Stimulated activated naive B cell treated with anti-CD40 and anti-IgM and Interleukin-4, amounts not matched to agents 10 μg/mL and 1 μg/mL and 100 μg/mL, for 72 hours (primary cell): Measurements from ENCODE around the gene ELK3.
A peak's percentile ranks its signal among the peaks of the same experiment; 100 is the strongest.
"Not testable (repeated sequence)": the region's sequence is repeated elsewhere in the genome, so short reads cannot be mapped to it uniquely, and the experiment has no call there.

Experiments
- ATAC-seq, 2 donors: fragments of 150-1000 bp; cut with Tn5 transposase; replicated peaks; 2 replicates each; pipeline ENCODE4 v1.10.0; 2021; ENCODE audit warnings: moderate library complexity in 1 of 2
- DNase-seq: peaks from one replicate; pipeline ENCODE4 v3.0.0; 2021
- H3K27ac Mint-ChIP-seq: one replicate; pipeline ENCODE4 v1.8.0; 2022; ENCODE audit warnings: mild to moderate bottlenecking, mixed read lengths
- H3K27me3 Mint-ChIP-seq, 2 donors: one replicate each; pipeline ENCODE4 v1.8.0; 2022; ENCODE audit warnings: mixed read lengths in 2 of 2
- H3K36me3 Mint-ChIP-seq, 2 donors: one replicate each; pipeline ENCODE4 v1.8.0; 2022; ENCODE audit warnings: mixed read lengths in 2 of 2, mild to moderate bottlenecking in 1 of 2
- H3K4me1 Mint-ChIP-seq, 2 donors: one replicate each; pipeline ENCODE4 v1.8.0; 2022; ENCODE audit warnings: mixed read lengths in 2 of 2, mild to moderate bottlenecking in 1 of 2
- H3K4me3 Mint-ChIP-seq, 2 donors: one replicate each; pipeline ENCODE4 v1.8.0; 2022; ENCODE audit warnings: mild to moderate bottlenecking in 2 of 2, mixed read lengths in 2 of 2, moderate library complexity in 1 of 2
- H3K9me3 Mint-ChIP-seq, 2 donors: one replicate each; pipeline ENCODE4 v1.8.0; 2022; ENCODE audit warnings: mixed read lengths in 2 of 2, mild to moderate bottlenecking in 1 of 2

The ELK3 gene

DNA sequence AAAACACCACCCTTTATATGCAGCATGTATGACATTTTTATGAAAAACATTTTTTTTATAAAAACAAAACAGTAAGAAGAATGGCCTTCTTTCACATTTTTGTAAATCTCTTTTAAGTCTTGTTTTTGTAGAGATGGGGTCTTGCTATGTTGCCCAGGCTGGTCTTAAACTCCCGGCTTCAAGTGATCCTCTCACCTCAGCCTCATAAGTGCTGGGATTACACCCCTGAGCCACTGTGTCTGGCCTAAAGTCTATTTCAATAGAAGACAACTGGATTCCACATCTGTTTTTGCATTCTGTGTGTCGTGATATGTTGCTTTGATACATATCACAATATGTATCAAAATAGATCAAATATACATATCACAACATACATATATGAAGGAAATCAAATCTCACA lies 98.9 kb downstream of the ELK3 start:
- H3K36me3 Mint-ChIP-seq = peaks cover 10 to 31% of the 10 kb centered on the region in 2 donors
- peaks cover 0 to 2% of the 10 kb centered on the region in 2 donors for H3K4me1 Mint-ChIP-seq

GRCh38 chr12:96294831-96295230 lies 100.7 kb downstream of the ELK3 start:
- H3K4me3 Mint-ChIP-seq = no peak overlapping the region
- H3K9me3 Mint-ChIP-seq = no peaks in the 10 kb centered on the region
- ATAC-seq (no peak), DNase-seq (no peak)
- H3K36me3 Mint-ChIP-seq = peaks cover 11 to 26% of the 10 kb centered on the region in 2 donors
- H3K27me3 Mint-ChIP-seq = no peaks in the 10 kb centered on the region
- H3K27ac Mint-ChIP-seq = no peak overlapping the region
- no peaks in the 10 kb centered on the region for H3K4me1 Mint-ChIP-seq

More for the DNA sequence above, 98.9 kb downstream of the ELK3 start:
- no peak overlapping the region for H3K27ac Mint-ChIP-seq
- no peaks in the 10 kb centered on the region for H3K27me3 Mint-ChIP-seq
- ATAC-seq = no peak
- H3K4me3 Mint-ChIP-seq = no peak overlapping the region
- no peak for DNase-seq
- H3K9me3 Mint-ChIP-seq = no peaks in the 10 kb centered on the region

- H3K36me3 Mint-ChIP-seq = peaks cover 11 to 28% of the 10 kb centered on the region in 2 donors
- no peaks in the 10 kb centered on the region for H3K4me1 Mint-ChIP-seq
- no peaks in the 10 kb centered on the region for H3K27me3 Mint-ChIP-seq
- no peak for DNase-seq
- H3K9me3 Mint-ChIP-seq = no peaks in the 10 kb centered on the region
- no peak for ATAC-seq
- H3K27ac Mint-ChIP-seq = no peak overlapping the region
- no peak overlapping the region for H3K4me3 Mint-ChIP-seq
Measured at GRCh38 chr12:96295532-96296160, 101.5 kb downstream of the ELK3 start.

GRCh38 chr12:96297504-96297903 lies 103.3 kb downstream of the ELK3 start:
- Mint-ChIP-seq H3K27me3 (no peaks in the 10 kb centered on the region), H3K36me3 (peaks cover 14 to 25% of the 10 kb centered on the region in 2 donors), H3K4me3 (no peak overlapping the region), H3K27ac (no peak overlapping the region), H3K4me1 (no peaks in the 10 kb centered on the region), H3K9me3 (no peaks in the 10 kb centered on the region)
- no peak for ATAC-seq
- DNase-seq = no peak

DNA sequence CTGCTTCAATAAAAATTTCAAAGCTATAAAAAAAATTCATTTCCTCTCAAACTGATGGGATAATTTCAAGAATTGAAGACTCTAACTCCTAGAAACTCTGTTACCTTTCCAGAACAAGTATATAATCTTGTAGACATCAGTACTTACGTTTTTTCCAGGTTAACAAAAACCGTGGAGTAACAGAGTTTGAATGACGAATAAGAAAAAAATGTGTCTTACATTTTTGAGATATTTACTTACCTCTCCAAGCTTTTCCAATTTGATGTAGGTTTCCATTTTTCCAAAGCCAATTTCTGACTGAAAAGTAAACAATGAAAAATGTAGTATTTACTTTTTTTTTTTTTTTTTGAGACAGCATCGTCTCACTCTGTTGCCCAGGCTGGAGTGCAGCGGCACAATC lies 105.9 kb downstream of the ELK3 start:
- Mint-ChIP-seq H3K36me3 (peaks cover 14 to 19% of the 10 kb centered on the region in 2 donors), H3K27me3 (no peaks in the 10 kb centered on the region), H3K27ac (no peak overlapping the region), H3K4me1 (no peaks in the 10 kb centered on the region), H3K4me3 (no peak overlapping the region), H3K9me3 (no peaks in the 10 kb centered on the region)
- DNase-seq (no peak), ATAC-seq (no peak)

DNA sequence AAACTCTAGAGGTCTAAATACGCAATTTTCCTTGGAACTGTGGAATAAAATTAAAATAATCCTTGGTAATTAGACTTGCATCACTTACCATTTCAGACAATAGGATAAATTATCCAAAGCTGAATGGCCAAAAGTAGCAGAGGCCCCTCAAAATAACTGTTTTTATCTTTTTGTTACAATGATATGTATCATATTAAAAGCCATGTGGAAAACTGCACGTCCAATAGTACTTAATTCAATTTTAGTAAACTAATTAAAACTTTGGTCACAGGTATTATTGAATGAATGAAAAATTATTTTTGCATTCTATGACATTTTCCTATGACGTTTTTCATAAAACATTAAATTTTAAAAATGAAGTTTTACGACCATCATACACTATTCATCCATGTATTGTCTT lies 107.6 kb downstream of the ELK3 start:
- Mint-ChIP-seq H3K27ac (no peak overlapping the region), H3K36me3 (peaks cover 13 to 25% of the 10 kb centered on the region in 2 donors), H3K4me1 (no peaks in the 10 kb centered on the region), H3K9me3 (no peaks in the 10 kb centered on the region), H3K4me3 (no peak overlapping the region), H3K27me3 (no peaks in the 10 kb centered on the region)
- DNase-seq (no peak), ATAC-seq (no peak)

DNA sequence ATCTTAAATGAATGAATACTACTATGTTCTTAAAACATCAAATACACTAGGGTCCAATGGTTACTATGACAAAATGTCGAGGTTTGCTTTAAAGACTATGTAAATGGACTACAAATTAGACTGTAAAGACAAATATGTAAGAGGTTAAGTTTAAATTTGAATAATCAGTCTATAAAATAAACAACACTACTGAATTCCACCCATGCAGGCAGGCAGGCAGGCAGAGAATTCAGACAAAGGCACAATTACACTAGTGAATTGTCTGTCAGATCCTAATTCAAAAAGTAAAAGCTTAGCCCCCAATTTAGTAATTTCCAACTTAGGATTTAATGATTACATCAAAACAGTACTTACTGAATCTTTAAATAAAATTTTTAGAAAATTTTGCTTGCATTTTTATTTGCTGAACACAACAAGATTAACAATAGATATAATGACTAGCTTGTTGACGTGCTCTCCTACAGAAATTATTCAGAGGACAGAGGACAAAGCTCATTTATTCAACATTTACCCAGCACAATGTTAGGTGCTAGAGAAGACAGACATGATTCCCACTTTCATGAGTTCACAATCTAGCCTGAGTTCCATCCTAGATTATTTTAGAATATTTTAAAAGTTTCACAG lies 108.6 kb downstream of the ELK3 start:
- no peak overlapping the region for H3K27ac Mint-ChIP-seq
- H3K9me3 Mint-ChIP-seq = no peaks in the 10 kb centered on the region
- H3K27me3 Mint-ChIP-seq = no peaks in the 10 kb centered on the region
- H3K36me3 Mint-ChIP-seq = peaks cover 12 to 25% of the 10 kb centered on the region in 2 donors
- ATAC-seq (no peak), DNase-seq (no peak)
- H3K4me3 Mint-ChIP-seq = no peak overlapping the region
- no peaks in the 10 kb centered on the region for H3K4me1 Mint-ChIP-seq

DNA sequence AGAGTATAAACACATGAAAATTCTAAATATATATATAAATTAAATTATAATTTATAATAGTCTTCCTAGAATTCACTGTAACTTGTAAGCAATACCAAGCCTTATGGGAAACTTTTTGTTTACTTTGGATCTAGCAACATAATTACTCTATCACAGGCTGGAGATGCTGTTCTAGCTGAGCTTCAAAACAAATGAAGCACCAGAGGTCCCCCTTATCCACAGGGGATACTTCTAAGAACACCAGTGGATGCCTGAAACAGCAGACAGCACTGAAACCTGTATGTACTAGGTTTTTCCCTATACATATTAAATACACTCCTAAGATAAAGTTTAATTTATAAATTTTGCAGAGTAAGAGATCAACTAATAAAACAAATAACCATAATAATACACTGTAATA lies 109.5 kb downstream of the ELK3 start:
- Mint-ChIP-seq H3K27ac (no peak overlapping the region), H3K4me1 (no peaks in the 10 kb centered on the region), H3K36me3 (peaks cover 12 to 25% of the 10 kb centered on the region in 2 donors), H3K27me3 (no peaks in the 10 kb centered on the region), H3K9me3 (no peaks in the 10 kb centered on the region), H3K4me3 (no peak overlapping the region)
- ATAC-seq (no peak), DNase-seq (no peak)

- H3K27ac Mint-ChIP-seq = no peak overlapping the region
- ATAC-seq (no peak), DNase-seq (no peak)
- no peaks in the 10 kb centered on the region for H3K4me1 Mint-ChIP-seq
- no peaks in the 10 kb centered on the region for H3K9me3 Mint-ChIP-seq
- H3K4me3 Mint-ChIP-seq = no peak overlapping the region
- peaks cover 12 to 33% of the 10 kb centered on the region in 2 donors for H3K36me3 Mint-ChIP-seq
- no peaks in the 10 kb centered on the region for H3K27me3 Mint-ChIP-seq
Measured at GRCh38 chr12:96305665-96306064, 111.5 kb downstream of the ELK3 start.

DNA sequence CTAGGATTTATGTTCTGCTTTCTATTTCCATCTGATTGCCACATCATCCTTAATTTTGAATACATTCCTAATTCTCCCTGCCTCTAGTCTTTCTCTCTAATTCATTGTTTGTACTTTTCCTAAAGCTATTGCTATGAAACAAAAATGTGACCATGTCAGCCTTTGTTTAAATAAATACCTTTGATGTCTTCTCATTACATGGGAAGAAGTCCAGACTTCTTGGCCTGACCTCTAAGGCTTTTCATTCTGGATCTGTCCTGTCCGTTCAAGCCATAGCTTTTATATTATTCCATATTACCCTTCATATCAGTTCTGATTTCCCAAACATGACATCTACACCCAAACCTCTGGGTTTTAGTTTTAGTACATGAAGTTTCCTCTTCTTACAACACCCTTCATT lies 114.7 kb downstream of the ELK3 start:
- no peaks in the 10 kb centered on the region for H3K9me3 Mint-ChIP-seq
- DNase-seq = no peak
- peaks cover 9 to 27% of the 10 kb centered on the region in 2 donors for H3K36me3 Mint-ChIP-seq
- H3K4me1 Mint-ChIP-seq = no peaks in the 10 kb centered on the region
- no peak for ATAC-seq
- no peak overlapping the region for H3K27ac Mint-ChIP-seq
- H3K4me3 Mint-ChIP-seq = no peak overlapping the region
- H3K27me3 Mint-ChIP-seq = no peaks in the 10 kb centered on the region

DNA sequence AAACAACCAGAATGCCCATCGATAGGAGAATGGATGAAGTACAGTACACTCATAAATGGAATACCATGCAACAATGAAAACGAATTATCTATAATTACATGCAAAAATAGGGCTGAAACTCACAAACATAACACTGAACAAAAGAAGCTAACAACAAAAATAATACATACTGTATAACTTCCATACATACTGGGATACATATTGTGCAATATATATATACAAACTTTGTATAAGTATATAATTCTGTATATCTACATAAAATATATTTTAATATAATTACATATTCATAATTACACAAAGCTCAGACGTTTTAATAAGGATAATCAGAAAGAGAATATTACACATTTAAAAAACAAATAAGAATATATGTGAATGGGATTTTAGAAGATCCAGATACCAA lies 115.9 kb downstream of the ELK3 start:
- ATAC-seq (no peak), DNase-seq (no peak)
- no peak overlapping the region for H3K27ac Mint-ChIP-seq
- H3K9me3 Mint-ChIP-seq = no peaks in the 10 kb centered on the region
- peaks cover 2 to 6% of the 10 kb centered on the region in 2 donors for H3K4me1 Mint-ChIP-seq
- H3K36me3 Mint-ChIP-seq = peaks cover 9 to 30% of the 10 kb centered on the region in 2 donors
- no peaks in the 10 kb centered on the region for H3K27me3 Mint-ChIP-seq
- no peak overlapping the region for H3K4me3 Mint-ChIP-seq

- H3K4me3 Mint-ChIP-seq = no peak overlapping the region
- H3K9me3 Mint-ChIP-seq = no peaks in the 10 kb centered on the region
- DNase-seq (no peak), ATAC-seq (no peak)
- no peak overlapping the region for H3K27ac Mint-ChIP-seq
- no peaks in the 10 kb centered on the region for H3K27me3 Mint-ChIP-seq
- peaks cover 7 to 23% of the 10 kb centered on the region in 2 donors for H3K36me3 Mint-ChIP-seq
- H3K4me1 Mint-ChIP-seq = peaks cover 6 to 13% of the 10 kb centered on the region in 2 donors
Measured at GRCh38 chr12:96311191-96311590, 117.0 kb downstream of the ELK3 start.

DNA sequence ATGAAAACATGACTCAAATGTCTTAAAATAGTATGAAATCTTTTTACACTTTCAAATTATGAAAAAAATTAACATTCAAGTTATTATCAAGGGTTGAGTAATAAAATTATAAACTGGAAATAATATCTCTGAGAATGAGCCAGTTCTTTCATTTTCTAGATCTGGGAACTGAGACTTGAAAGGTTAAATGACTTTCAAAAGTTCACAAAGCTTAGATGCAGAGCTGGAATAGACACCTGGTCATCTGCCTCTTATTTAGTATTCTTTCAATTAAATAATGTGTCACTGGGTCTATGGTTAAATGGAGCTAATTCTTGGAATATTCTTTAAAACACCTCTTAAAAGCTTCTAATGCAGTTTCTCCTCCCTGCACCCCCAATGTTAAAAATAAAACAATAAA lies 119.4 kb downstream of the ELK3 start:
- Mint-ChIP-seq H3K4me3 (no peak overlapping the region), H3K36me3 (peaks cover 10 to 22% of the 10 kb centered on the region in 2 donors), H3K4me1 (peaks cover 8 to 13% of the 10 kb centered on the region in 2 donors), H3K9me3 (peaks cover 0 to 2% of the 10 kb centered on the region in 2 donors), H3K27me3 (no peaks in the 10 kb centered on the region), H3K27ac (no peak overlapping the region)
- no peak for DNase-seq
- ATAC-seq = no peak

- ATAC-seq (no peak), DNase-seq (no peak)
- no peaks in the 10 kb centered on the region for H3K27me3 Mint-ChIP-seq
- peaks cover 8 to 13% of the 10 kb centered on the region in 2 donors for H3K4me1 Mint-ChIP-seq
- H3K9me3 Mint-ChIP-seq = peaks cover 0 to 2% of the 10 kb centered on the region in 2 donors
- no peak overlapping the region for H3K4me3 Mint-ChIP-seq
- H3K36me3 Mint-ChIP-seq = peaks cover 8 to 15% of the 10 kb centered on the region in 2 donors
- peak overlapping the region; percentile 20 for H3K27ac Mint-ChIP-seq
Measured at GRCh38 chr12:96314723-96315122, 120.5 kb downstream of the ELK3 start.

GRCh38 chr12:96315741-96316481 lies 121.7 kb downstream of the ELK3 start:
- peak overlapping the region; percentile 81 to 84 for H3K4me3 Mint-ChIP-seq
- not testable (repeated sequence) for DNase-seq, ATAC-seq

More at GRCh38 chr12:96315741-96316481, 121.7 kb downstream of the ELK3 start:
- H3K36me3 Mint-ChIP-seq, H3K9me3 Mint-ChIP-seq, H3K27me3 Mint-ChIP-seq: not testable (repeated sequence)
- peak overlapping the region; percentile 85 for H3K27ac Mint-ChIP-seq
- H3K4me1 Mint-ChIP-seq = peaks cover 8 to 13% of the 10 kb centered on the region in 2 donors
